ENCODE results near the gene PPP2R5A. TPM values are rescaled to one million over a fixed set of nuclear protein-coding genes. Genes with fewer than 3 reads are reported as not detected.

PPP2R5A gene
- total RNA-seq, 1 experiment from 2014 or later: 22.0 TPM

GRCh38 chr1:212286556-212287131 lies 1.4 kb downstream of the PPP2R5A start:
- Histone ChIP-seq H3K9ac (ENCODE audit: extremely low read depth, insufficient read length, low read length) (peak overlapping the region; percentile 67), H3K14ac (ENCODE audit: insufficient read depth, low read length) (no peak overlapping the region), H3K9me3 (ENCODE audit: control insufficient read depth, low read depth, low read length) (no peaks in the 10 kb centered on the region), H2BK120ac (ENCODE audit: low read depth, low read length, poor library complexity, severe bottlenecking) (no peak overlapping the region), H4K5ac (ENCODE audit: insufficient read length, low read depth, low read length) (no peak overlapping the region), H3K79me2 (ENCODE audit: insufficient read depth, low read length) (peaks cover 5% of the 10 kb centered on the region; the same call in 1 of the 2 replicates), H2BK20ac (ENCODE audit: low read depth, low read length, poor library complexity, severe bottlenecking) (no peak overlapping the region), H3K4me2 (ENCODE audit: insufficient read depth, insufficient read length, low read length) (peak overlapping the region; percentile 81), H3K79me1 (ENCODE audit: insufficient read depth, low read depth, low read length, poor library complexity, severe bottlenecking) (peaks cover 4% of the 10 kb centered on the region), H2AK5ac (ENCODE audit: insufficient read length, low read length) (no peak overlapping the region), H3K23ac (ENCODE audit: insufficient read length, low read depth, low read length) (no peak overlapping the region), H3K18ac (ENCODE audit: insufficient read length, low read depth, low read length) (no peak overlapping the region), H3K27ac (ENCODE audit: insufficient read length, low read depth, low read length) (no peak overlapping the region), H4K20me1 (ENCODE audit: control insufficient read depth, insufficient read depth, insufficient read length) (no peaks in the 10 kb centered on the region), H3K4me1 (ENCODE audit: insufficient read depth, low read length) (no peaks in the 10 kb centered on the region; the same call in 1 of the 2 replicates), H3K27me3 (ENCODE audit: insufficient read depth, low read length) (no peaks in the 10 kb centered on the region), H3K56ac (ENCODE audit: insufficient read length, low read depth, low read length) (no peak overlapping the region), H3K23me2 (ENCODE audit: insufficient read length, low read depth, low read length, poor library complexity, severe bottlenecking) (peaks cover 14% of the 10 kb centered on the region), H2BK15ac (ENCODE audit: low read depth, low read length) (no peak overlapping the region), H3T11ph (ENCODE audit: low read length) (no peak overlapping the region), H3K4ac (ENCODE audit: low read depth, low read length) (no peak overlapping the region), H2BK5ac (ENCODE audit: insufficient read length, low read length) (no peak overlapping the region), H4K8ac (replicated peaks; ENCODE audit: insufficient read length, low read depth, low read length) (no peak overlapping the region), H2AFZ (ENCODE audit: low read length) (no peak overlapping the region), H4K91ac (ENCODE audit: insufficient read length, low read depth, low read length) (no peak overlapping the region), H2BK12ac (ENCODE audit: insufficient read length, low read depth, low read length) (no peak overlapping the region)
- WGBS (ENCODE audit: extremely low coverage, insufficient read length, low lambda C conversion rate): no CpG with 5 or more reads among the region's 17 CpGs
- Mint-ChIP-seq H3K36me3 (ENCODE audit: insufficient read depth in 1 of 3, low read depth in 3 of 3) (no peaks in the 10 kb centered on the region; a peak in 1 of 7 replicates), H3K9me3 (peaks cover 3% of the 10 kb centered on the region in 2 experiments; a peak in 2 of 5 replicates), H3K4me3 (peak overlapping the region; percentile 87 to 94), H3K27ac (peak overlapping the region; percentile 66 to 95 (median 85); a peak in 5 of 7 replicates), H3K4me1 (peaks cover 42 to 43% of the 10 kb centered on the region in 2 experiments), H3K27me3 (ENCODE audit: low read depth) (no peaks in the 10 kb centered on the region)
- TF ChIP-seq CTCF (conservative IDR thresholded peaks at IDR 0.05): no peak
- DNase-seq: no peak
